Ishikawa (cell line): Measurements from ENCODE around the gene NAA38.

Experiments used
- RAD21 ChIP-seq: IDR thresholded peaks from 2 replicates; pipeline ENCODE4 v1.6.1; 2012; ENCODE audit warnings: low read depth
- TAF1 ChIP-seq: IDR thresholded peaks from 2 replicates; pipeline ENCODE4 v1.6.1; 2012; ENCODE audit warnings: low read depth, mild to moderate bottlenecking

GRCh38 chr17:7849751-7850504 lies 7.4 kb downstream of the NAA38 start:
- TF ChIP-seq TAF1 = no peak
- no peak for TF ChIP-seq RAD21
